HT-29 (cell line): Measurements from ENCODE around the gene FOXP4. TPM values are rescaled to one million over a fixed set of nuclear protein-coding genes. Genes with fewer than 3 reads are reported as not detected.

Source experiments
- DNase-seq: peaks from one replicate; pipeline ENCODE4 v3.0.0-alpha.2; 2015; ENCODE audit warnings: low spot score
- total RNA-seq: library from RNA; depleted of rRNA; stranded (reverse); fragments of >200 nt; shearing (Covaris generic); gene quantifications from 2 replicates; pipeline ENCODE4 v1.2.3, GENCODE V29; 2014; rRNA removed

Gene FOXP4, protein sequence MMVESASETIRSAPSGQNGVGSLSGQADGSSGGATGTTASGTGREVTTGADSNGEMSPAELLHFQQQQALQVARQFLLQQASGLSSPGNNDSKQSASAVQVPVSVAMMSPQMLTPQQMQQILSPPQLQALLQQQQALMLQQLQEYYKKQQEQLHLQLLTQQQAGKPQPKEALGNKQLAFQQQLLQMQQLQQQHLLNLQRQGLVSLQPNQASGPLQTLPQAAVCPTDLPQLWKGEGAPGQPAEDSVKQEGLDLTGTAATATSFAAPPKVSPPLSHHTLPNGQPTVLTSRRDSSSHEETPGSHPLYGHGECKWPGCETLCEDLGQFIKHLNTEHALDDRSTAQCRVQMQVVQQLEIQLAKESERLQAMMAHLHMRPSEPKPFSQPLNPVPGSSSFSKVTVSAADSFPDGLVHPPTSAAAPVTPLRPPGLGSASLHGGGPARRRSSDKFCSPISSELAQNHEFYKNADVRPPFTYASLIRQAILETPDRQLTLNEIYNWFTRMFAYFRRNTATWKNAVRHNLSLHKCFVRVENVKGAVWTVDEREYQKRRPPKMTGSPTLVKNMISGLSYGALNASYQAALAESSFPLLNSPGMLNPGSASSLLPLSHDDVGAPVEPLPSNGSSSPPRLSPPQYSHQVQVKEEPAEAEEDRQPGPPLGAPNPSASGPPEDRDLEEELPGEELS
- 17.2 and 18.4 TPM in 2 replicates for total RNA-seq

DNA sequence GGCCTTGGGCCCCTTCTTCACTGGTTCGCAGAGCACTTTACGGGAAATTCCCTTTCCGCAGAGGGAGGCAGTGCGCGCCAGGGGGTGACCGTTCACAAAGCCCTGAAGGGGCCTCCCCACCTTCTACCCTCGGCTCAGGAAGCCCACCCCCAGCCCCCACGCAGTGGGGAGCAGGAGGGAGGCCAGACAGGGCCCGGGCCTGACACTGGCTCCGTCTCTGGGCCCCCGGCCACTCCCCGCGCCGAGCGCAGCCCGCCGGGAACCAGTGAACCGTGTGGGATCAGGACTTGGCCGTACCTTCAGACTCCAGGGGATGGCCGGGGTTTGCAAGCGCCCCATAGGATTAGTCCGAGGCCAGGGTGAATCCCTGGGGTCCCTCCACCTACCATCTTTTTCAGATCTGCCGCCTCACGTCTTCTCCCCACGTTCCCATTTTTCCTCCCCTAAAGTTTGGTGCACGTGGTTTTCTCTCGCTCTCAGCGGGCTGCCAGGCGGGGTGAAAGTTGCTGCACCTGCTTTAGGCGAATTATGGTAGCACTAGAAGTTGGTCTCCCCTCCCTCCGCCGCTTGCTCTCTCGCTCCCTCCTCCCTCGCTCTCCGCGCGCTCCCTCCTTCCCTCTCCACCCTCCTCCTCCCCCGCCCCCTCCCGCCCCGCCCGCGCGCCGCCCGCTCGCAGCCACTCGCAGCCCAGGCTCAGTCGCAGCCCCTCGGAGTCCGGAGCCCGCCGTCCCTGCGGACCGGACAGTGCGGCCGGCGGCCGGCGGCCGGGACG lies at the start of gene FOXP4:
Gene FOXP4, plus strand, starts transcription at position 679 of the 772 bp plus-strand sequence. CDS start 19,380 bp downstream, outside the sequence.
- DNase-seq = peak; percentile 92

DNA sequence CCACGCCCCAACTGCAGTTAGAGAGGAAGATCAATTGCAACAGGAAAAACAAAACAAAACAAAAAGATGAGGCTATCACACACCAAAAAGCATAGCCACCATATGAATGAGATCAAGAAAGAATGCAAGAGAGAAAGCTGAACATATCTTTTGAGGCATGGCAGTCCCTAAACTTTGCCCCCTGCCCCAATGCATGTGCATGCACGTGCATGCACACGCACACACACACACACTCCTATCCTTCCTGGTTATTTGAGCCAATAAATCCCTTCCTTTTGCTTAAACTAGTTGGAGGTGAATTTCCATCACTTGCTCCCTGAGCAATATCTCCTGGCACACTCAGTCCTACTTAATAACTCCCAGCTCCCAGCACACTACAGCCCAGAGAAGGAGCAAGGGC lies 48.6 kb upstream of the FOXP4 start:
- no peak for DNase-seq

DNA sequence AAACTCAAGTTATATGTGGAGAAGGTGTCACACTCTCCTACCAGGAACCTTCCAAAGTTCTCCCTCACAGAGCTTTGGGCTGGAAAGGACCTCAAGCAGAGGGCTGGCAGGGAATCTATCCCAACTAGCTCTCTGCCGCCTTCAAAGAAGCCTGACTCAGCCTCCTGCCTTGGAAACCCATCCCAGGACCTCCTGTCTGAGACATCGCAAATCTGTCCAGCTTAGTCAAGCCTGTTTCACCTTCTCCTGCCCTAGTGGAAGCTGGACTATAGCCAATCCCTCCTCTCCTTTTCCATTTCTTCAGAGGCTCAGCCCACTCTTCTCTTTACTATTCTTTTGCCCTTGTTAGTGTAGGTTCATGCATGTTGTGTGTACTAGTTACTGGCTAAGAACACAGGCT lies 48.2 kb upstream of the FOXP4 start:
- no peak for DNase-seq

DNA sequence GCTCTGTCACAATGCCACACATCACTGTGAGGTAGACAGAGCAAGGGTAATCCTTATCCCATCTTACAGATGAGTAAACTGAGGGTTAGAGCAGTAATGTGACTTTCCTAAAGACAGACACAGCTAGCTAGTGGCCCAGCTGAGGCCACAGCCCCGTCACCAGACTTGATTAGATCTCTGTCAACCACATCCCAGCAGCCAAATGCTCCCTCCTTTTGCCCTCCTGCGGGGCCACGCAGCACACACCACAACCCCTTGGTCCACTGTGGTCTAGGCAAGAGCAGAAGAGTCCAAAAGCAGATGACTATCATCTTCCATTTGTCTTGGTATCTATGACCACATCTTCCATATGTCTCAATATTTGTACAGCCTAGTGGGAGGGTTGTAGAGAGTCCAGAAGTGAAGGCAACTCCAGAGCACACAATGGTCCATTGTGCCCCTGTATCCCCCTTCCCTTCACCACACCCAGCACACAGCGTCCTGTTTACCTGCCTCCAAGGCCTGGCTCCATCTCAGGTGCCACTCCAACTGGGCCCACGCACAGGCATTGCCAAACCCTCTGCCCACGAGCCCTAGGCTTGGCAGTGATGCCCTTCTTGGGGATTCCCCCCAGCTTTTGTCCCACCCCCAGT lies 47.1 kb upstream of the FOXP4 start:
- DNase-seq = no peak

DNA sequence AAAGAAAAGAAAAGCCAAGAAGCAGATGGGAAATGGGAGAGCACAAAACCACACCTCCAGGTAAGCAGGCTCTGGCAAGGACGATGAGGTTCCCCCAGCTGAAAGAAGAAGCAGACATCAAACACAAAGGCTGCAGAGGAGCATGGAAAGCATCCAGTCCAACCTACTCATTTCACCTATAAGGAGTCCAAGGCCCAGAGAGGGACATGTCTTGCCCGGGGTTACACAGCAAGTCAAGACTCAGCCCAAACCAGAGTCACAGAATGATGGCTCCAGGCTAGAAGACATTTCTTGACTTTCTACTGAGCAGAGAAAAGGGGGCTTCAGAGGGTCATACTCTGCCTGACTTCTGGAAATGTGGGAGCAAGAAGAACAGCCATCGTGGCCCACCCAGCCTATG lies 45.6 kb upstream of the FOXP4 start:
- no peak for DNase-seq

DNA sequence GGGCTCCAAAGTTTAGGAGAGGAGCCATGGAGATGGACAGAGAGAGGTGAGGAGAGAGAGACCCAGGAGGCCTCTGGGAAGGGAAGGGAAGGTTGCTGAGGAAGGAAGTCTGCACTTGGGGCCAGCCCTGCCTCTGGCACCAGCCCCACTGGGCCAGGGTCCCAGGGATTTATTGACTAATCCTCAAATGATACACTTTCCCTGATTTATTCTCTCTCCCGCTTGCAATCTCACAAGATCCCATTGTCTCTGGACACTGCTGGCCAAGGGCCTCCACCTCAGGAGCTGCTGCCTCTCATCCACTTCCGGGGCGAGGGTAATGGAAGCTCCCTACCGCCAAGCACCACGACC lies 43.6 kb upstream of the FOXP4 start:
- no peak for DNase-seq

DNA sequence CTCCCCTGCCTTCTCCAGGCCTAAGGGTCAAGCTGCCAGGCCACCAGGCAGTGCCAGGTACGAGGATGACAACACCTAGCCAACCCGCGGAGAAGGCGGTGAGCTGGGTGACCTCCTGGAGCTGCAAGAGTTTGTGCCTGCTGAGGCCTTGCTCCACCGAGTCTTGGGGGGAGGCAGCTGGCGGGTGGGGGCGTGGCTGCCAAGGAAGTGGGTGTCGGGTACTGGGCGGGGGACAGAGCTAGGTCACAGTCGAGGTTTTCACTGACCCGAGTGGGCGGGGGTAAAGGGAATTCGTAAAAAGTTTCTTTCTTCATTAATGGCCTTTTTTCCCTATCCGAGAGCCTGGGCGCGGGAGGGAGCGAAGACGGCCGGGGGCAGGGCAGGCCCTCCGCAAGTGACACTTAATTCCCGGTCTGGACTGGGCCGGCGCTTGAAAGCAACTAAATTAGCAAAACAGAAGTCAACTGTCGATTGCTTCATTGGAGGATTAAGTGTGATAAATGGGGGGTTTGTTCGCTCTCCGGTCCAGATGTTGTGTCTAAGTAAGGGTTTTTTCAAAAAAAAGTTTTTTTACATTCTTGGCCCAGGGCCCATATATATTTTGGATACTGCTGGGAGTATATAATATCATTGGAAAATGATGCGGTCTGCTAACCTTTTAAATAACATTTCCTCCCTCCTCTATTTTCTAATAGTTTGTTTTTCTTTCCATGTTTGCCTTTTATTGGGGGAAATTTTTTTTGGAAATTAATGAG lies 43.1 kb upstream of the FOXP4 start:
- DNase-seq = no peak

DNA sequence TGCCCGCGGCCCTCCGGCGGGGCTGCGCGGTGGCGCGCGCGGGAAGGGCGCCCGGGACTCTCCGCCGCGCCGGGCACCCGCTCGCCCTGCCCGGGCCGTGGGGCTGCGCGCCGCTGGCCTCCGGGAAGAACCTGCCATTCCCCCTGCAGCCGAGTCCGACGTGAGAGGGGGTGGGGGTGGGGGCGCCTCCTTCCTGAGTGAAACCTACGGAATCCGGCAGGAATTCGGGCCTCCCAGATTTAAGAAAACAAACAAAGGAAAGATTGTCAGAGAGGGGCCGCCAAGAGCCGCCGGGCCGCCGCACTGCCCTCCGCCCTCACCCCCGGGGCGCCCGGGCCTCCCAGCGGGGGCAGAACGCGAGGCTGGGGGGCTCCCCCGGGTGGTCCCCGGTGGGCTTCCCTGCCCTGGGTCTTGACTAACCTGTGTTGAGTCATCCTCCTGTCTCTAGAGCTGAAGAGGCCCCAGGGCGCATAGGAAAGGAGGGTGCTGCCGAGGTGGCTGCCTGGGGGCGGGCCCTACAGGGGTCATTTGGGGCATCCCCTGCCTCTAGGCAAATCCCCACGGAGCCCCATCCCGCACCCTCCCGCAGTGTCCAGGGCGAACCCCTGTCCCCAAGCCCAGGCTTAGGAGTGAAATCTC lies 42.2 kb upstream of the FOXP4 start:
- DNase-seq = no peak

DNA sequence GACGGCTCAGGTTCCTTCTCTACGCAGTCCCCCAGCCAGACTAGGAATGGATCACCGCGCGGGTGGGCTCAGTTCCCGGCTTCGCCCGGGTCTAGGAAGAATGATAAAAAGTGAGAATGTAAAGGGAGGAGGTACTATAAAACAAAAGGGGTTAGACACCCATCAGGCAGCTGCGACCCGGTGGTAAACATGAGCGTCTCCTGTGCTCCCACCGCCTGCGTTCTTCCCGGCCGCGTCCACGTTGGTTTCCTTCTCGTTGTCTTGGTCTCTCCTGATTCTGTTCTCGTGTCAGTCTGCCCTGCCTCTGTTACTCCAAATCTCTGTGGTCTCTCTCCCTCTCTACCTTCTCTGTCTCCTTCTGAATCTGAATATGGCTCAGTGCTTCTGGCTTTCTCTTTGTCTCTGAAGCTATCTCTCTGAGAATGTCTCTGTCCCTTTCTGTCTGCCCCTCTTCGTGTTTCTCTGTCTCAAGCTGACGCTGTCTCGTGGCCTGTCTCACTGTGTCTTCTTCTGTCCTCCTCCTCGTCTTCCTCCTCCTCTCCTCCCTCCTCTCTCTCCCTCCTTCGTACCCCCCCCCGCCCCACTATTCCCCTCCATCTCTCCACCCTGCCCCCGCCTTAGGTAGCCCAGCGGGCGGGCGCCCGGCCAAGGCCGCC lies 41.6 kb upstream of the FOXP4 start:
- no peak for DNase-seq

DNA sequence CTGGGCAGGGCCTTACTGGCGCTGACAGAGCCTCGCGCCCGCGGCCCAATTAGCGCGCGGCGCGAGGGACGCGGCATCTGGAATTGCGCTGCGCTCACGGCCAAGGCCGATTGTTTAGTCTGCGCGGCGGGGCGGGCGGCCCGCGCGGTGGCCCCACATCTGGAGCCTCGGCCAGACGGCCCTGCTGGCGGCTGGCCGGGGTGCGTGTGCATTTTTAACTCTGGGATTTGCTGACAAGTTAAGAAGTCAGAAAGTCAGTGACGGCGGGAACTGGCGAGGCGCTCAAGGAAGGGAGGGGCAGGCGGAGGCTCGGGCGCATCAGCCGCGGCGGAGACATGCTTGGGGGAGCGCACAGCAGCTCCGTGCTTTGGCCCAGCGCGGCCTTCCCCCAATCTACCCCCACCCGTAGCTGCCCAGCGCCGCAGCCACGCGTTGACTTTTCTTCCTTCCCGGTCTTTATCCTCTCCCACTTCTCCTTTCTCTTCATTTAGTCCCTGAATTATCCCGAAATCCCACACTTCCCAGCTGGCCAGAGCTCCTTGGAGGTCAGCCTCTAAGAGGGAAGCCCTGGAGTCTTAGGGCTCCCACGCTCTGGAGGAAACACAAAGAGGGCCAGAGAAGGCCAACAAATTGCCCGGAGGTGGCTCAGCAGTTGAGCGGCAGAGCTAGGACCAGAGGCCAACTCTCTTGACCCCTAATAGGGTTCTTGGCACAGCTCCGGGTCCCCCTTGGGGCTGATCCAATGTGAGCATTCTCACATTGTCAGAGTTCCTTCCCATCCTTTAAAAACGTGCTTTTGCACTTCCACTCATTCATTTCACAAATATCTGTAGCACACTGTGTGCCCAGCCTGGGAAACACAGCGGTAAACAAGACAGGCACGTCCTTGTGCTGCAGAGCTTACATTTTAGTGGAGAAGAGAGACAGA lies 40.8 kb upstream of the FOXP4 start:
- peak; percentile 18 for DNase-seq

DNA sequence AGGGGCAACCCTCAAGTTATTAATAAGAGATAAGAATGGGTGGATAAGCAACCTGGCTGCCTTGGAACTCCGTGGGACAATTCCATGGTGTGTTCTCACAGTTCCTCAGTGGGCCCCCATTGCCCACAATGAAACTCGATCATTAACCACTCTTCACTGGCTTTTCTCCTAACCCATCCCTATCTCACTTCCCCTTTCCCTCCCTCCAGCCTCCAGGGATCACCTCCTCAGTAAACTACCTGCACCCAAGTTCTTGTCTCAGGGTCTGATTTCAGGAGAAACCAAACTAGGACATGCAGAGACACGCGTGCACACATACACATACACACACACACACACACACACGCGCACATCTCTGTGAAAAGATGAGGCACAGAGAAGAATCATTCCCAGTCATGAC lies 37.7 kb upstream of the FOXP4 start:
- no peak for DNase-seq

DNA sequence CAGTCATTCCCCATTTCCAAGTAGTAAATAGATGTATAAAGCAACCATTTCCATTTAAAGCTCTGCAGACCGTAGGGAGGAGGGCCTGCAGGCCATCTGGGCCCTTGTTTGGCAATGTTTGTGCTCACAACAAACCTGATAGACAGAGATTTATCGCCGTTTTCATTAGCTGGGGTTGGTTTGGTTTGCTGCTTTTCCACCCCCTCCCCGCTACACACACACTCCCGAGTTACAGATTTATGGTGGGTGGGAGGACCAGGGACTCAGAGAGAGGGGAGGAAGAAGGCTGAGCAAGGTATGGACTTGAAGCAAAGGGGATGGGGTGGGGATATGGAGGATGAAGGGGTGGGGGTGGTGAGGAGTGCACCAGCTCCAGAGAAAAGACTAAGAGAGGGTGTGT lies 36.6 kb upstream of the FOXP4 start:
- no peak for DNase-seq

DNA sequence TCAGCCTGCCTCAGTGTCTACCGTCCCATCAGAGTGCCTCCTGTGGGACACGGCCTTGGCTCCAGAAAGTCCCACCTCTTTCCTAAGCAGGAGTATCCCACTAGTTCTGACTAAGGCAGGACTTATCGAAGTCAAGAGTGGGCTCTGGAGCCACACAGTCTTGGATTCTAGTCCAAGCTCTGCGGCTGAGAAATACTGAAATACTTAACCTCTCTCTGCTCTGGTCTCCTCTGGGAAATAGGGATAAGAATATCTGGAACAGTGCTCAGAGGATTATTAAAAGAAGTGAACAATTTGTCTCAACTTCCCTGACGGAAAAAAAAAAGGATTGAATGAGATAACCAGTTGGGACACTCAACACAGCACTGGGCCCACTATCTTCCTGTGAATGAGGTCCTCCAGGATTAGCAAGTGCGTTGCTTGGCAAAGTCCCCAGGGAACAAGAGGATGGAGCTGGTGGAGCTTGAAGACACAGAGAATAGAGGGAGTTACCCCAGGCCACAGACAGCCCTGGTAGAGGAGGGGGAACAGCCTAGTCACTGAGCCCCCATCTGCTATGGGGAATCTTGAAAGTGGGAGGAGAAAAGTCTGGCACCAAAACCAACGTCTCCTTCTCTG lies 34.6 kb upstream of the FOXP4 start:
- DNase-seq = no peak

DNA sequence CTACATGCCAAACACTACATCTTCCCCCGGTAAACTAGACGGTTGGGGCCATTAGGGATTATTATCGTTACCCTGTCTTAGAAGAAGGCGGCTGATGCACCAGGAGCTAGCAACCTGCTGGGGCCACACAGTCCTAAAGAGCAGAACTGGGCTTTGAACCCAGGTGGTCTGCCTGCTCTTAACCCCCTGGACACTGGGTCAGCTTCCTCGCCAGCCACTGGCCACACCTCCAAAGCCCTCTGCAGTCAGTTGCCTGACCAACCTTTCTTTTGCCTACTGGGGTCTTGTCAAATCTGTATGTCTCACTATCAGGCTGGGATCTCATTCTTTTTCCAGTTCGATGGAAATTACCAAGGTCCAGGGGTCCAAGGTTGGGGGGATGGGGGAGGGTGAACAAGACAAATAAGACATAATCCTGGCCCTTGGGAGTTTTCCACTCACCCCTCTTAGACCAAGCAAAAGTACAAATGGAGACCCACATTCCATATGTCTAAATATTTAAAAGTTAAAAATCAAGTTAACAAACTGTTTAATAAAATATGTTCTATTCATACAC lies 34.0 kb upstream of the FOXP4 start:
- DNase-seq = no peak

DNA sequence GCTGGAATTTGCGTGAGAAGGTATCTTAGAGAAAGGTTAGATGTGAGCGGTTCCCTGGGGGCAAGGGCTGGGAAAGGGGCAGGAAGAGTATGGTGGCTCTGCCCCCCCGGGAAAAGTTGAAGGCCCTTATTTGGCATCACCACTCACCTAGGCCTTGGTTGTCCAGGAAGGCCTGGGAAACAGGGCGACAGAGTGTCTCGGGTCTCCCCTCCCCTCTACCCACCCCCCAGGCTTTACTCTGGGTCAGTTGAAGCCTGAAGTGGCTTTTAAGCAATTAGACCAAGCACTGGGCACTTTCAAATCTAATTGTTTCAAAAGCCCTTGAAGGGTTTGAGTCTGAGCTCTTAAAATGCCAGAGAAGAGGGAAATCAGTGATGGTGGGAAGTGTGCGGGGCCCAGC lies 30.2 kb upstream of the FOXP4 start:
- DNase-seq = no peak

DNA sequence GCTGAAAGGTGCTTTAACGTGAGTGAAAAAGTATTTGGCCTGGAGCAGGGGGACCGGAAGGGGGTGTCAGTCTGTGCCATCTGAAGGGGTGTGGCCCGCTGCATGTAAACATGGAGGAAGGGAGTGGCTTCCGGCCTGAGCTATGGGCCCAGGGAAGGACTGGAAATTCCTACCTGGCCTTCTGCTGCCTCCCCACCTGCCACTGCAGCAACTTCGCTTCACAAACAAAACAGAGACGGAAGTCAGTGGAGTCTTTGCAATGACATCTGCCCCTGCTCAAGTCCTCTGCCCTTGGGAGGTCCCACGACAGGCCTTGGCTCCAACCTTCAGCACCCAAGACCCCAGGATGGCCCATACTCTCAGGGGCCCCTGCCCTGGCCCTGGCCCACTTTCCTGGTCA lies 28.1 kb upstream of the FOXP4 start:
- DNase-seq = no peak

DNA sequence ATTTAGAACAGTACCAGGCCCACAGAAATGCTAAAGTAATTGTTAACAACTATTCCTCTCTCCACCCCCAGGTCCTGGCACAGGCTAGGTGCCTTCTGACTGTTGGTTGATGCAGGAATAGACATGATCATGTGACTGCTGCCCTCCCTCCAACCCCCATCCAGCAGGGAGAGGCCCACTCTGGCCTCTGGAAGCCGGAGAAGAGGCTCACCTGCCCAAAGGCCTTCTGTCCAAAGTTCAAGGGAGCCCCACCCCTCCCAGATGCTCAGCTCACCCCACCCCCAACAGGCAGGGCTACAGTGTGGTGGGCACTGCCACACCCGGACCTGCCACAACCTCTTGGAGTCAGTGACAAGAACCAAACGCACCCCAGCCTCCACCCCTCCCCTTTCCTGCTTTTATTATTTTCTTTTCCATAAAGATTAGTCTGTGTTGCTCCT lies 26.9 kb upstream of the FOXP4 start:
- peak; percentile 39 for DNase-seq
